HG03159 (cell line): ENCODE data around the gene SLC6A18.
"Not testable (repeated sequence)": the region's sequence is repeated elsewhere in the genome, so short reads cannot be mapped to it uniquely, and the experiment has no call there.

Source experiments
- ATAC-seq: cut with Tn5 transposase; IDR thresholded peaks from one replicate; pipeline ENCODE4 v1.9.1; 2021; ENCODE audit warnings: mild to moderate bottlenecking, moderate library complexity; ENCODE audit not compliant: unreplicated experiment

The SLC6A18 gene

GRCh38 chr5:1284336-1284970 is 59.3 kb downstream of the SLC6A18 start:
- not testable (repeated sequence) for ATAC-seq

GRCh38 chr5:1285141-1285540 is 60.0 kb downstream of the SLC6A18 start:
- no peak for ATAC-seq

GRCh38 chr5:1285883-1286291 is 60.7 kb downstream of the SLC6A18 start:
- ATAC-seq: no peak

GRCh38 chr5:1288439-1289335 is 63.5 kb downstream of the SLC6A18 start:
- no peak for ATAC-seq

- ATAC-seq: not testable (repeated sequence)
Observed at GRCh38 chr5:1289559-1289958, 64.4 kb downstream of the SLC6A18 start.

- not testable (repeated sequence) for ATAC-seq
Observed at GRCh38 chr5:1290956-1291355, 65.8 kb downstream of the SLC6A18 start.

GRCh38 chr5:1291611-1292080 is 66.5 kb downstream of the SLC6A18 start:
- no peak for ATAC-seq

- no peak for ATAC-seq
Observed at GRCh38 chr5:1292139-1292538, 67.0 kb downstream of the SLC6A18 start.

- no peak for ATAC-seq
Observed at GRCh38 chr5:1292846-1293415, 67.8 kb downstream of the SLC6A18 start.

- ATAC-seq: no peak
Observed at GRCh38 chr5:1293416-1294205, 68.4 kb downstream of the SLC6A18 start.

GRCh38 chr5:1294206-1294834 is 69.1 kb downstream of the SLC6A18 start:
- no peak for ATAC-seq

GRCh38 chr5:1294835-1295649 is 69.9 kb downstream of the SLC6A18 start, which contains the start of gene TERT:
Gene TERT (minus strand): TSS chr5:1295068. CDS start chr5:1294989, 79 bp downstream.
- ATAC-seq: no peak

- ATAC-seq: no peak
Observed at GRCh38 chr5:1295650-1296037, 70.5 kb downstream of the SLC6A18 start.
